K562 (cell line): ENCODE results near the gene HLA-DOA. TPM values are rescaled to one million over a fixed set of nuclear protein-coding genes. Genes with fewer than 3 reads are reported as not detected.

Experiments
- ATAC-seq: fragments of 200-7000 bp; cut with Tn5 transposase; 3 replicates; pipeline ENCODE4 v1.9.1; 2020; ENCODE audit warnings: moderate library complexity
- BruUV-seq: library from RNA; stranded (reverse); fragments of 400-500 nt; replicated peaks from 2 replicates; lab custom pipeline; 2021; lab: Mats Ljungman, UMichigan
- CTCF ChIA-PET: fragments of 300-600 bp; formaldehyde crosslinking; extraction: SDS; loops from one replicate; lab custom pipeline; 2021; ENCODE audit warnings: low intra/inter-chr PET ratio; lab: Yijun Ruan, JAX
- POLR2A ChIA-PET: fragments of 300-600, 350-650 bp; sonication (Branson Sonifier 250); formaldehyde crosslinking; extraction: SDS; loops from one replicate; lab custom pipeline; 2021; ENCODE audit warnings: antibody characterized with exemption, inconsistent platforms; lab: Yijun Ruan, JAX
- DNase-seq, 4 experiments: peaks; one replicate each; pipeline versions ENCODE4 v3.0.0 to v3.0.0-alpha.2; 2011 to 2018; ENCODE audit warnings: low spot score in 3 of 4, mixed read lengths in 3 of 4; ENCODE audit errors: extremely low read depth in 1 of 4
- FAIRE-seq: peaks from 2 replicates; lab custom pipeline; 2011; peaks lifted over from hg19 to GRCh38; lab: Jason Lieb, UNC
- H2AFZ ChIP-seq: 2 replicates; pipeline ENCODE4 v1.6.0; 2011; ENCODE audit warnings: low read depth, low read length, control low read depth, inconsistent platforms
- H3K27ac ChIP-seq: fragments of 200-600 bp; 3 replicates; pipeline ENCODE4 v1.8.0; 2011; ENCODE audit warnings: low read depth, mild to moderate bottlenecking, control low read depth, inconsistent platforms, low read length, moderate library complexity, mixed read lengths; ENCODE audit errors: extremely low read depth
- H3K27me3 ChIP-seq, 2 experiments: fragments of 300-600 bp in 1 of 2; 2 replicates in 1 of 2; 3 replicates in 1 of 2; pipeline versions ENCODE4 v1.6.0 to v1.8.0; 2011; ENCODE audit warnings: inconsistent platforms in 2 of 2, low read length in 2 of 2, mild to moderate bottlenecking in 1 of 2, mixed read lengths in 1 of 2, moderate library complexity in 1 of 2; ENCODE audit not compliant: control insufficient read depth in 2 of 2, insufficient read depth in 2 of 2
- H3K36me3 ChIP-seq: fragments of 300-600 bp; 3 replicates; pipeline ENCODE4 v1.8.0; 2011; ENCODE audit warnings: mild to moderate bottlenecking, low read length, inconsistent platforms; ENCODE audit not compliant: control insufficient read depth, insufficient read depth
- H3K4me1 ChIP-seq, 2 experiments: fragments of 200-600 bp in 1 of 2; replicated peaks in 1 of 2; 2 replicates in 1 of 2; 3 replicates in 1 of 2; pipeline versions ENCODE4 v1.5.1 to v1.8.0; 2011; ENCODE audit warnings: inconsistent platforms in 2 of 2, low read length in 2 of 2, mild to moderate bottlenecking in 1 of 2, mixed read lengths in 1 of 2, moderate library complexity in 1 of 2; ENCODE audit not compliant: control insufficient read depth in 2 of 2, insufficient read depth in 2 of 2
- H3K4me2 ChIP-seq: 2 replicates; pipeline ENCODE4 v1.6.1; 2011; ENCODE audit warnings: low read length, control low read depth, inconsistent platforms, mixed read lengths; ENCODE audit not compliant: insufficient read depth
- H3K4me3 ChIP-seq: fragments of 200-600 bp; sonication (generic), shearing (Covaris generic); 2 replicates; pipeline ENCODE4 v1.5.1; 2016; ENCODE audit warnings: control low read depth, inconsistent platforms
- H3K79me2 ChIP-seq: fragments of 200-600 bp; 3 replicates; pipeline ENCODE4 v1.8.0; 2011; ENCODE audit warnings: low read length, inconsistent platforms; ENCODE audit not compliant: control insufficient read depth, insufficient read depth
- H3K9ac ChIP-seq, 2 experiments: 2 replicates each; pipeline versions ENCODE4 v1.6.0 to v1.6.1; 2011; ENCODE audit warnings: low read depth in 2 of 2, low read length in 2 of 2, control low read depth in 1 of 2, inconsistent platforms in 1 of 2, mild to moderate bottlenecking in 1 of 2, mixed read lengths in 1 of 2; ENCODE audit not compliant: insufficient read depth in 1 of 2
- H3K9me1 ChIP-seq: one replicate; pipeline ENCODE4 v1.6.0; 2011; ENCODE audit warnings: inconsistent platforms, mild to moderate bottlenecking, low read length, moderate library complexity; ENCODE audit not compliant: control insufficient read depth, insufficient read depth
- H3K9me3 ChIP-seq: replicated peaks from 2 replicates; pipeline ENCODE4 v1.5.1; 2011; ENCODE audit warnings: low read depth, low read length, inconsistent platforms; ENCODE audit not compliant: control insufficient read depth, insufficient read depth
- H4K20me1 ChIP-seq: replicated peaks from 2 replicates; pipeline ENCODE4 v1.6.1; 2011; ENCODE audit warnings: low read length, inconsistent platforms, mixed read lengths; ENCODE audit not compliant: control insufficient read depth, insufficient read depth
- BRD9 ChIP-seq: fragments of 450-650 bp; IDR thresholded peaks from 2 replicates; pipeline ENCODE4 v1.6.1; 2018; ENCODE audit warnings: low read depth; ENCODE audit not compliant: partially characterized antibody
- C11orf30 ChIP-seq: fragments of 450-650 bp; IDR thresholded peaks from 2 replicates; pipeline ENCODE4 v1.6.1; 2016; ENCODE audit warnings: low read depth, mild to moderate bottlenecking
- ELF2 ChIP-seq: fragments of 250-450 bp; sonication (Bioruptor Pico); IDR thresholded peaks from 2 replicates; pipeline ENCODE4 v1.5.0; 2021; ENCODE audit warnings: mild to moderate bottlenecking
- SAP30 ChIP-seq: fragments of 200-600 bp; sonication (generic); IDR thresholded peaks from 2 replicates; pipeline ENCODE4 v1.6.1; 2012; ENCODE audit warnings: borderline replicate concordance, low read depth, mild to moderate bottlenecking, moderate library complexity, low read length, control low read depth, inconsistent platforms; ENCODE audit not compliant: insufficient read depth, poor library complexity, severe bottlenecking
- ZSCAN32 ChIP-seq: fragments of 450-650 bp; formaldehyde crosslinking; IDR thresholded peaks from 2 replicates; pipeline ENCODE4 v1.4.0; 2020; ENCODE audit warnings: mild to moderate bottlenecking, moderate library complexity
- WGBS: fragments of 100-300 bp; shearing (Covaris generic); methylation state at CpG from one replicate; pipeline ENCODE4 v1.1.6; 2016; ENCODE audit warnings: low coverage, mixed read lengths; ENCODE audit not compliant: insufficient coverage; ENCODE audit errors: missing lambda C conversion rate; 5-methylcytosine and 5-hydroxymethylcytosine counted together
- in situ Hi-C: fragments of 300-500 bp; cut with MboI; formaldehyde crosslinking; loops from 4 replicates; pipeline ENCODE4 v1.15.0; 2018; ENCODE audit warnings: inconsistent platforms, mixed read lengths
- intact Hi-C: fragments of 100-400 bp; cut with micrococcal nuclease; formaldehyde crosslinking; loops from 2 replicates; pipeline ENCODE4 v1.14.2; 2022
- polyA plus RNA-seq, 8 experiments: library from polyadenylated mRNA; depleted of rRNA in 4 of 8; stranded (reverse) in 5 of 8; unstranded in 3 of 8; fragments of >200 nt; fragmentation: Nextera tagmentation in 2 of 8; fragmentation: Illumina TruSeq in 1 of 8; extraction: Ambion mirVana in 2 of 8; extraction: Trizol in 1 of 8; gene quantifications; 2 replicates each; pipeline versions ENCODE4 v1.2.1 to v1.2.3, GENCODE V29; 2011 to 2014; ENCODE audit warnings: inconsistent platforms in 1 of 8, missing spikeins in 1 of 8
- total RNA-seq, 7 experiments: library from RNA; depleted of rRNA in 6 of 7; stranded (reverse); fragments of >200 nt in 6 of 7; fragmentation: Illumina TruSeq in 2 of 7; extraction: Trizol in 2 of 7; gene quantifications; 2 replicates each; pipeline versions ENCODE4 v1.2.1 to v1.2.3, GENCODE V29; 2011 to 2021; ENCODE audit warnings: low replicate concordance in 1 of 7
- TF ChIP-seq, protein P1 (sequence below): fragments of 450-650 bp; IDR thresholded peaks from 2 replicates; pipeline ENCODE4 v1.7.0; 2016; ENCODE audit warnings: borderline replicate concordance
- TF ChIP-seq, protein P2 (sequence below): fragments of 250-450 bp; sonication (Bioruptor Pico); IDR thresholded peaks from 2 replicates; pipeline ENCODE4 v1.4.0; 2020; ENCODE audit warnings: borderline replicate concordance
- TF ChIP-seq, protein P3 (sequence below): sonication (generic); IDR thresholded peaks from 2 replicates; pipeline ENCODE4 v1.6.1; 2016

The HLA-DOA gene
- total and polyA plus RNA-seq, 9 of the 15 experiments (the other 6 are each of a cell fraction or from before 2014, with no cell fraction given), result 0.07 TPM; not detected in 8

DNA sequence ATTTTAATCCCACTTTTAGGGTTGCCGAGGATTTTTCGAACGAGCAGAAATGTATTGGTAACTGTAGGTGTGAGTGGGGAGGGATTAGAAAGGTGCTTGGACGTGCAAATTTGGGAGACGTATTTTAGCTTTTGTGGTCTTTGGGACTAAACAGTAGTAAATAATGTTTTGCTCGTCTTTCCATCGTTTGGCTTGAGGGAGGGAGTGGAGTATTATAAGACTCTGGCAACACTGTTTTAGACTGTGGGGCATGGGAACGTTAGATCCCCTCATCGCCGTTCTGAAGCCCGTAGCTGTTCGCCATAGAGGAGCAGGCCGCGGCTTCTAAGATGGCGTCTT is 38.2 kb downstream of the HLA-DOA start:
- intact Hi-C loops, result loop anchor here (5.0 kb wide), 1 partner anchor 774 kb away; no protein-coding TSS in a partner anchor
- in situ Hi-C loops, result loop anchor here (25.0 kb wide), 1 partner anchor 1434 kb away; the partner anchor contains the start of genes ATP6V1G2, DDX39B, MCCD1 and NFKBIL1
- H3K4me1 ChIP-seq, result peaks cover 24% of the 10 kb centered on the region in 2 experiments
- H3K9me3 ChIP-seq, result no peaks in the 10 kb centered on the region
- peak overlapping the region; percentile 99 for H3K27ac ChIP-seq
- peak overlapping the region; percentile 70 for H3K4me3 ChIP-seq
- H3K36me3 ChIP-seq, result peaks cover 47% of the 10 kb centered on the region
- under 1% methylated on average over 15 of the region's 15 CpGs for WGBS
- H3K27me3 ChIP-seq, result no peaks in the 10 kb centered on the region
- H4K20me1 ChIP-seq, result peaks cover 41% of the 10 kb centered on the region
- no peak for DNase-seq
- ChIA-PET CTCF (no interaction called here), POLR2A (interaction anchor here (0.6 to 13.4 kb wide), 52 partner anchors 8 to 1233 kb away, joined by 3 to 384 read pairs (median 5); partner anchors contain the start of genes HLA-DMA, HSD17B8, HSPA1B and PSMB8)
- peaks cover 92% of the 10 kb centered on the region for H3K79me2 ChIP-seq
- H3K9ac ChIP-seq, result peak overlapping the region; percentile 99 to 100
- FAIRE-seq, result no peak
- BruUV-seq, result no TSS peak
- peak overlapping the region; percentile 57; the same call in 1 of the 2 replicates for H2AFZ ChIP-seq
- peaks cover 11% of the 10 kb centered on the region for H3K9me1 ChIP-seq
- peak overlapping the region; percentile 94 for H3K4me2 ChIP-seq
- ATAC-seq, result no peak
- TF ChIP-seq SAP30 (no peak), C11orf30 (no peak), ZSCAN32 (CRISPR knock-in tag) (no peak), ELF2 (no peak), BRD9 (peak; percentile 98)
- TF ChIP-seq, protein P1, sequence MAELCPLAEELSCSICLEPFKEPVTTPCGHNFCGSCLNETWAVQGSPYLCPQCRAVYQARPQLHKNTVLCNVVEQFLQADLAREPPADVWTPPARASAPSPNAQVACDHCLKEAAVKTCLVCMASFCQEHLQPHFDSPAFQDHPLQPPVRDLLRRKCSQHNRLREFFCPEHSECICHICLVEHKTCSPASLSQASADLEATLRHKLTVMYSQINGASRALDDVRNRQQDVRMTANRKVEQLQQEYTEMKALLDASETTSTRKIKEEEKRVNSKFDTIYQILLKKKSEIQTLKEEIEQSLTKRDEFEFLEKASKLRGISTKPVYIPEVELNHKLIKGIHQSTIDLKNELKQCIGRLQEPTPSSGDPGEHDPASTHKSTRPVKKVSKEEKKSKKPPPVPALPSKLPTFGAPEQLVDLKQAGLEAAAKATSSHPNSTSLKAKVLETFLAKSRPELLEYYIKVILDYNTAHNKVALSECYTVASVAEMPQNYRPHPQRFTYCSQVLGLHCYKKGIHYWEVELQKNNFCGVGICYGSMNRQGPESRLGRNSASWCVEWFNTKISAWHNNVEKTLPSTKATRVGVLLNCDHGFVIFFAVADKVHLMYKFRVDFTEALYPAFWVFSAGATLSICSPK, result peak; percentile 97; the same call in 1 of the 2 replicates
- TF ChIP-seq, protein P2, sequence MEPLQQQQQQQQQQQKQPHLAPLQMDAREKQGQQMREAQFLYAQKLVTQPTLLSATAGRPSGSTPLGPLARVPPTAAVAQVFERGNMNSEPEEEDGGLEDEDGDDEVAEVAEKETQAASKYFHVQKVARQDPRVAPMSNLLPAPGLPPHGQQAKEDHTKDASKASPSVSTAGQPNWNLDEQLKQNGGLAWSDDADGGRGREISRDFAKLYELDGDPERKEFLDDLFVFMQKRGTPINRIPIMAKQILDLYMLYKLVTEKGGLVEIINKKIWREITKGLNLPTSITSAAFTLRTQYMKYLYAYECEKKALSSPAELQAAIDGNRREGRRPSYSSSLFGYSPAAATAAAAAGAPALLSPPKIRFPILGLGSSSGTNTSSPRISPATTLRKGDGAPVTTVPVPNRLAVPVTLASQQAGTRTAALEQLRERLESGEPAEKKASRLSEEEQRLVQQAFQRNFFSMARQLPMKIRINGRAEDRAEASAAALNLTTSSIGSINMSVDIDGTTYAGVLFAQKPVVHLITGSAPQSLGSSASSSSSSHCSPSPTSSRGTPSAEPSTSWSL (CRISPR knock-in tag), result no peak
- TF ChIP-seq, protein P3, sequence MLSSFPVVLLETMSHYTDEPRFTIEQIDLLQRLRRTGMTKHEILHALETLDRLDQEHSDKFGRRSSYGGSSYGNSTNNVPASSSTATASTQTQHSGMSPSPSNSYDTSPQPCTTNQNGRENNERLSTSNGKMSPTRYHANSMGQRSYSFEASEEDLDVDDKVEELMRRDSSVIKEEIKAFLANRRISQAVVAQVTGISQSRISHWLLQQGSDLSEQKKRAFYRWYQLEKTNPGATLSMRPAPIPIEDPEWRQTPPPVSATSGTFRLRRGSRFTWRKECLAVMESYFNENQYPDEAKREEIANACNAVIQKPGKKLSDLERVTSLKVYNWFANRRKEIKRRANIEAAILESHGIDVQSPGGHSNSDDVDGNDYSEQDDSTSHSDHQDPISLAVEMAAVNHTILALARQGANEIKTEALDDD, result no peak
